Mucosa of stomach (tissue), 1 donor: Measurements from ENCODE around the gene AKAP13.
"Not testable (repeated sequence)": the region's sequence is repeated elsewhere in the genome, so short reads cannot be mapped to it uniquely, and the experiment has no call there.

Source experiments
- H3K27me3 ChIP-seq: one replicate; pipeline ENCODE4 v1.7.0; 2013; ENCODE audit warnings: mild to moderate bottlenecking, low read length; ENCODE audit not compliant: control insufficient read depth, insufficient read depth
- H3K36me3 ChIP-seq: one replicate; pipeline ENCODE4 v1.7.0; 2013; ENCODE audit warnings: low read length; ENCODE audit not compliant: control insufficient read depth, insufficient read depth
- H3K4me1 ChIP-seq: one replicate; pipeline ENCODE4 v1.7.0; 2013; ENCODE audit warnings: mild to moderate bottlenecking, low read length; ENCODE audit not compliant: control insufficient read depth, insufficient read depth
- H3K4me3 ChIP-seq: one replicate; pipeline ENCODE4 v1.7.0; 2013; ENCODE audit warnings: low read length
- H3K9ac ChIP-seq: one replicate; pipeline ENCODE4 v1.7.0; 2013; ENCODE audit warnings: mild to moderate bottlenecking, low read length, moderate library complexity
- H3K9me3 ChIP-seq: one replicate; pipeline ENCODE4 v1.7.0; 2013; ENCODE audit warnings: mild to moderate bottlenecking, low read length, moderate library complexity; ENCODE audit not compliant: control insufficient read depth
- donor health status: Pancreatic carcinoma.

Gene AKAP13

GRCh38 chr15:85481543-85481942, 101.1 kb downstream of the AKAP13 start:
- not testable (repeated sequence) for H3K9ac ChIP-seq, H3K4me3 ChIP-seq, H3K27me3 ChIP-seq, H3K4me1 ChIP-seq, H3K36me3 ChIP-seq, H3K9me3 ChIP-seq

GRCh38 chr15:85482894-85483293, 102.5 kb downstream of the AKAP13 start:
- Histone ChIP-seq H3K4me1 (no peaks in the 10 kb centered on the region), H3K9ac (no peak overlapping the region), H3K27me3 (no peaks in the 10 kb centered on the region), H3K36me3 (no peaks in the 10 kb centered on the region), H3K4me3 (no peak overlapping the region), H3K9me3 (no peaks in the 10 kb centered on the region)

GRCh38 chr15:85483955-85484354, 103.6 kb downstream of the AKAP13 start:
- H3K9me3 ChIP-seq, H3K4me3 ChIP-seq, H3K36me3 ChIP-seq, H3K4me1 ChIP-seq, H3K27me3 ChIP-seq, H3K9ac ChIP-seq: not testable (repeated sequence)

GRCh38 chr15:85484923-85485322, 104.5 kb downstream of the AKAP13 start:
- H3K4me1 ChIP-seq = peaks cover 12% of the 10 kb centered on the region
- not testable (repeated sequence) for H3K9me3 ChIP-seq, H3K27me3 ChIP-seq, H3K4me3 ChIP-seq, H3K36me3 ChIP-seq, H3K9ac ChIP-seq

GRCh38 chr15:85485956-85486567, 105.7 kb downstream of the AKAP13 start:
- H3K4me3 ChIP-seq = no peak overlapping the region
- no peaks in the 10 kb centered on the region for H3K36me3 ChIP-seq
- no peak overlapping the region for H3K9ac ChIP-seq
- H3K9me3 ChIP-seq = no peaks in the 10 kb centered on the region
- H3K4me1 ChIP-seq = peaks cover 18% of the 10 kb centered on the region
- H3K27me3 ChIP-seq = no peaks in the 10 kb centered on the region

GRCh38 chr15:85487796-85488195, 107.4 kb downstream of the AKAP13 start:
- not testable (repeated sequence) for H3K9me3 ChIP-seq, H3K36me3 ChIP-seq, H3K9ac ChIP-seq, H3K27me3 ChIP-seq, H3K4me3 ChIP-seq
- H3K4me1 ChIP-seq = peaks cover 22% of the 10 kb centered on the region

- H3K9me3 ChIP-seq = no peaks in the 10 kb centered on the region
Observed at GRCh38 chr15:85488997-85489396, 108.6 kb downstream of the AKAP13 start.

GRCh38 chr15:85489773-85490493, 109.5 kb downstream of the AKAP13 start:
- Histone ChIP-seq H3K36me3 (no peaks in the 10 kb centered on the region), H3K4me3 (no peak overlapping the region), H3K9me3 (no peaks in the 10 kb centered on the region), H3K9ac (no peak overlapping the region), H3K27me3 (no peaks in the 10 kb centered on the region), H3K4me1 (peaks cover 43% of the 10 kb centered on the region)

More at GRCh38 chr15:85488997-85489396, 108.6 kb downstream of the AKAP13 start:
- H3K9ac ChIP-seq = no peak overlapping the region
- no peaks in the 10 kb centered on the region for H3K36me3 ChIP-seq
- H3K4me1 ChIP-seq = peaks cover 34% of the 10 kb centered on the region
- no peak overlapping the region for H3K4me3 ChIP-seq
- H3K27me3 ChIP-seq = no peaks in the 10 kb centered on the region

GRCh38 chr15:85490856-85491255, 110.5 kb downstream of the AKAP13 start:
- peaks cover 53% of the 10 kb centered on the region for H3K4me1 ChIP-seq
- no peaks in the 10 kb centered on the region for H3K36me3 ChIP-seq
- no peak overlapping the region for H3K4me3 ChIP-seq
- no peaks in the 10 kb centered on the region for H3K27me3 ChIP-seq
- no peak overlapping the region for H3K9ac ChIP-seq
- H3K9me3 ChIP-seq = no peaks in the 10 kb centered on the region

- Histone ChIP-seq H3K9ac (no peak overlapping the region), H3K36me3 (no peaks in the 10 kb centered on the region), H3K27me3 (no peaks in the 10 kb centered on the region), H3K9me3 (no peaks in the 10 kb centered on the region), H3K4me3 (no peak overlapping the region), H3K4me1 (peaks cover 59% of the 10 kb centered on the region)
Observed at GRCh38 chr15:85491691-85492090, 111.3 kb downstream of the AKAP13 start.

- peaks cover 65% of the 10 kb centered on the region for H3K4me1 ChIP-seq
- no peaks in the 10 kb centered on the region for H3K36me3 ChIP-seq
- H3K4me3 ChIP-seq = no peak overlapping the region
- H3K27me3 ChIP-seq = no peaks in the 10 kb centered on the region
- no peak overlapping the region for H3K9ac ChIP-seq
- no peaks in the 10 kb centered on the region for H3K9me3 ChIP-seq
Observed at GRCh38 chr15:85492406-85492805, 112.0 kb downstream of the AKAP13 start.

- Histone ChIP-seq H3K9ac (no peak overlapping the region), H3K4me3 (no peak overlapping the region), H3K36me3 (no peaks in the 10 kb centered on the region), H3K27me3 (no peaks in the 10 kb centered on the region), H3K9me3 (no peaks in the 10 kb centered on the region), H3K4me1 (peaks cover 65% of the 10 kb centered on the region)
Observed at GRCh38 chr15:85493260-85493659, 112.9 kb downstream of the AKAP13 start.
